Measurements from ENCODE around the gene FYN. TPM values are rescaled to one million over a fixed set of nuclear protein-coding genes. Genes with fewer than 3 reads are reported as not detected.

FYN gene
- total RNA-seq, 1 donor from 2014 or later: 165 TPM

DNA sequence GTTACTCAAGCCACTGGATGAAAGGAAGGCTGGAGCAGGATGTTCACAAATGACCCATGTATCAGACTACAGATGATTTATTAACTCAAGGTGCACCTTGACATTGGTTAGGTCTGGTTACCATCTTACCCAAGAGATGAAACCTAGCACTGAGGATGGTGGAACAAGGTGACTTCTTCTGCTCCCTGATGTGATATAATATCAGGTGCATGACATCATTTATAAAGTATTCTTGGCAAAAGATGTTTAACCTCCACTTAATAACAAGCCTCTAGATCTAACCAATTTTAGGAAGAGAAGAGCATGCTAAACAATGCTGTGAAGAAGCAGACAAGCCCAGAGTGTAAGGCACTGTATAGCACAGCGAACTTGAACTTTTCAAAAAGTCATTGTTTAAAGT, 100.9 kb downstream of the FYN start:
- DNase-seq (ENCODE audit: low read depth): no peak

DNA sequence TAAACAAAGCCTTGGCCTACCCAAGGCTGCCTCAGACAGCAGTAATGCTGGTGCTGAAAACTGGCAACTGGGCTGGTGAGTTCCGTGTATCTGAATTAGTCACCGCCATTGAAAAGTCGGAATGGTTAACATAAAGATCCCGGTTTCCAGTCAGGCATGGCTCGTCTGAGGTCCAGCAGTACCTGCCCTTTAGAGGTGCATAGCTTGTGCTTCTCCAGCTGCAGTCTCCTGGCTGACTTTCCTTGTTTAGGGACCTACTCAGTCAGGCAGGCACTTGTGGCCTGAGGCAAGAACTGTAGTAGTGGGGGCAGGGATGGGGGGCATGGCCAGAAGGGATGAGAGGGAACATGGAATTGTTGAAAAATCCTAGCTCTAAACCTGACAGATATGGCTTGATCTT, 101.6 kb downstream of the FYN start:
- no peak for DNase-seq (ENCODE audit: low read depth)

DNA sequence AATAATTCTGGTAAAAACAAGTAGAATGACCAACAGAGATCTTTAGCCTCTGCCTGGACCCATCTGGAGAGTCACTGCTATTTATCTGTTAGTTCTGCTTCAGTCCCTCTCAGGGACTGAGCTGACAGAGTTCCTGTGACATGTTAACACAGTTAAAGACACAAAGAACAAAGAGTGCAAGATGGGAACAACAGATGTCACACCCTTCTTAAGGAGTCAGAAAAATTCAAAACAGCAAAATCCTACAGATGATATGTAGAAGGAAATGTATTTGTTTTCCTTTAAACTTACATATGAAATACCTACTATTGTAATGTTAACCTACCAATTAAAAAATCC, 102.2 kb downstream of the FYN start:
- DNase-seq (ENCODE audit: low read depth): no peak

DNA sequence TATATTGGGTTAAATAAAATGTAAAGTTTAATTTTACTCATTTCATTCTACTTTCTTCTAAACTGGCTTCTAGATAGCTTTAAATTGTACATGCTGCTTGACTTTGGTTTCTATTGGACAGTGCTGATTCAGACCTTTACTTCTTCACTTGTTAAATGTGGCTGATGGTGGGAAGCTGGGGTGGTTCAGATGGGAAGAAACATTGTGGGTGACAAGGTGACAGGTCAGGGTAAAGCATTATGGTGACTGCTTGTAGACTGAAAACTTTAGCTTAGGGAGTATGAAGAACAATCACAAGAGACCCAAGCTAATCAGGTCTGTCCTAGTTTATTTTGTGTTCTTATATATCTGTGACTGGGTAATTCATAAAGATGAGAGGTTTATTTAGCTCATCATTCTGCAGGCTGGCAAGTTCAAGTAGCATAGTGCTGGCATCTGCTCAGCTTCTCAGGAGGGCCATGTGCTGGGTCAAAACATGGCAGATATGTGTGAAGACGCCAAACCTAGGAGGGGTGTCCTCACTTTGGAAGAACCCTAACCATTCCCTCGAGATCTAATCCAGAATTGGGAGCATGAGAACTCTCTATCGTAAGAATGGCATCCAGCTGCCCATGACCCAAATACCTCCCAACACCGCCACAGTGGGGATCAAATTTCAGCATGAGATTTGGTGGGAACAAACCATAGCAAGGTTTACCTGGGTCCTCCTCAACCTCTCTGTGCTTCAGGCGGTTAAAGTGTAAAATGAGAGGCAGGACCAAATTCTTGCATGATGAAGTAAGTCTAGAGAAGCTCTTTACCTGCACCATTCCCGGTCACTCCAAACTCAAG, 102.8 kb downstream of the FYN start:
- no peak for DNase-seq (ENCODE audit: low read depth)

DNA sequence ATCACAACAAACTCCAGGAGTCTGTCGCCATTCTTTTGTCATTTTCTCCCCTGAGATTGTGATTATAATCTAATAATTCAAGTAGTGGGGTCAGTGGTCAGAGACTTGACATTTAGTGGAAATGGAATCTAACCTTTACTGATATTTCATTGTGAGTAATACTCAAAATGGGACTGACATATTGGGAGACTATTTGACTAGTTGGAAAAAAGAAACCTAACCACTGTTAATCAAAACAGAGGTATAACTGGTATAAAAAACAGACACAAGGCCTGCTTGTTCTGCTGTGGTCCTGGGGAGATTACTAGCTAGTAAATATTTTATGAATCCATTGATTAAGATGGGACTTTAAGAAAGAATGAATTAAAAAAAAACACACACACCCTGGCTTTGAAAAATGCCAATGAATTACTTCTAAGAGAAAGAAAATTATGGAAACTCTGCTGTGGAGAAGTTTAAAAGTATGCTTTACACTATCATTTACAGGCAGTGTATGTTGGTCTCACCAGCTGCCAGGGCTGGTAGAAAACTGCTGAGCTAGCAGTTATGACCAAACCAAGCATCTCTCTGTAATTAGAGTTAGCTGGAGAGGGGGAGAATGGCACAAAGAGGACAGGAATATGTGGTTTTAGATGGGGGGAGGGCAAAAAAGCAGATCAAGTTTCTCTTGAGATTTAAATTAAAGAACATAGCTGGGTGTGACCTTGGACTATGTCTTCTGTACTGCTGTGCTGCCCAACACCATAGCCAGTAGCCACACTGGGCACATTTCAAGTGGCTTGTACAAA, 103.7 kb downstream of the FYN start:
- DNase-seq (ENCODE audit: low read depth): peak; percentile 51

DNA sequence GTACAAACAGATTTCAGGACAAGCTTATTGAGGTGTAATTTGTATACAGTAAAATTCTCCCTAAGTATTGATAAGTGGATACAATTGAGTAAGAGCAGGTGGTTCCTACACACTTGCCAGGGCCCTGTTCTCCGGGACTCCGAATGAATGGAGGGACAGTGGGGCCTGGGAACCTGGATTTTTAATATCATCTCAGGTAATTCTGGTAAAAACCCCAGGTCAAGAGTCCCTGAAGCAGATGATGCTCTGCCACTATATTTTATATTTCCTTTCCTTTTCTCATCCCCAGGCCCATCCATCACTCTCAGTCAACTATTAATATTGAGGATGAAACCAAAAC, 104.9 kb downstream of the FYN start:
- DNase-seq (ENCODE audit: low read depth): no peak

DNA sequence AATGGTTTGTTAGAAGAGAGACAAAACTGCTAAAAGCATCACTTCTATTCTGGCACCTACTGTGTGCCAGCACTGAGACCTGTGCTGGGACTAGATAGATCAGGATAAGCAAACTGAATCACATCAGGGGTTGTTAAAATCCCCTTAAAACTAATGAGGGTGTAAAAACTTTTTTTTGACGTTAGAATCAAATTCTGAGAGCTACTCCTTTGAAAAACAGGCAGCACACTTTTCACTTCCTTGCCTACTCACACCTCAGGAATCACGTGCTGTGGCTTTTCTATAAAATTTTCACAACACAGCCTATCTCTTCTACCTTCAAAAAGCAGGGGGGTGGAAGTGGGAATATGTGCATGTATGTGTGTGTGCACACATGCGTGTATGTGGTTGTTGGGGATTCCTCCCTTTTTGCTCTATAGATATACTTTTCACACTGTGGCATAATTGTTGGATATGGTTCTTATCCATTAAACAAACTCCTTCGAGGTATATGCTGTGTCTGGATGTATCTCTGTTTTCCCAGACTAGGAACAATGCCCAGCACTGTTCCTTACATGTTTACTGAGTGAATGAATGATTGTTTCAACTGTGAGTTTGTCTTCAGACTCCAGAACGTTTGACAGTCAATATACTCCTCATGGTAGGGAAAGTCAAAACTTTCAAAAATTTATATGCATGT, 105.4 kb downstream of the FYN start:
- no peak for DNase-seq (ENCODE audit: low read depth)

DNA sequence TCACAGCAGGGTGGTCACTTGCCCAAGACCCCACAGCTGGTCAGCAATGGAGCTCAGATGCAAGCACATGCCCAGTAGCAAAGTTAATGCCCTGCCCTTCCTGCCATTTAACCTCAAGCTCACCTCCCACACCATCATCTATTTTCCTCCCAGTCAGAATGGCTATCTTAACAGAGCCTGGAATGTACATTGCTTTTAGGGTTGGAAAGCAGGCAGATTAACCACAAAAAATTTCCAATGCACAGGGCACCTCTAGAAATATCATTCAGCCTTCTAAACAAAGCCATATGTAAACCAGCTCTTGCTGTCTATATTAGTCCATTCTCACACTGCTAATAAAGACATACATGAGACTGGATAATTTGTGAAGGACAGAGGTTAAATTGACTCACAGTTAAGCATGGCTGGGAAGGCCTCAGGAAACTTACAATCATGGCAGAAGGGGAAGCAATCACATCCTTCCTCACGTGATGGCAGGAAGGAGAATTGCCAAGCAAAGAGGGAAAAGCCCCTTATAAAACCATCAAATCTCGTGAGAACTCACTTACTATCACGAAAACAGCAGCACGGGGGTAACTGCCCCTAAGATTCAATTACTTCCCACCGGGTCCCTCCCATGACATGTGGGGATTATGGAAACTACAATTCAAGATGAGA, 106.9 kb downstream of the FYN start:
- DNase-seq (ENCODE audit: low read depth): no peak

DNA sequence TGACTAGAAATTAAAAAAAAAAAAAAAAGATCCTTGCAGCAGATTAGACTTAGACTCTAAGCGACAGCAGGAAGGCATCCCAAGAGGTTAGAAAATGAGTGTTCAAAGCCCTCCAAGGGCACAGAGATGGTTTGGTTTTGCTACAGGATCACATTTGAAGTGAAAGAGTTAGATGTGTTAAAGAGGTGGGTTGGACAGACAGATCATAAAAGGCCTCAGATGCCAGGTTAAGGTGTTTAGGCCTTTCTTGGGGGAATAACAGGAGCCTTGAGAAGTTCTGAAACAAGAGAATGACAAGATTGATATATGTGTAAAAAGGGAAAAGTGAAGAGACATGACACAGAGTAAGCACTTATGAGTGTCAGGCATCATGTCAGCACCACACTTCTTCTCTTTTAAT, 107.5 kb downstream of the FYN start:
- DNase-seq (ENCODE audit: low read depth): no peak

DNA sequence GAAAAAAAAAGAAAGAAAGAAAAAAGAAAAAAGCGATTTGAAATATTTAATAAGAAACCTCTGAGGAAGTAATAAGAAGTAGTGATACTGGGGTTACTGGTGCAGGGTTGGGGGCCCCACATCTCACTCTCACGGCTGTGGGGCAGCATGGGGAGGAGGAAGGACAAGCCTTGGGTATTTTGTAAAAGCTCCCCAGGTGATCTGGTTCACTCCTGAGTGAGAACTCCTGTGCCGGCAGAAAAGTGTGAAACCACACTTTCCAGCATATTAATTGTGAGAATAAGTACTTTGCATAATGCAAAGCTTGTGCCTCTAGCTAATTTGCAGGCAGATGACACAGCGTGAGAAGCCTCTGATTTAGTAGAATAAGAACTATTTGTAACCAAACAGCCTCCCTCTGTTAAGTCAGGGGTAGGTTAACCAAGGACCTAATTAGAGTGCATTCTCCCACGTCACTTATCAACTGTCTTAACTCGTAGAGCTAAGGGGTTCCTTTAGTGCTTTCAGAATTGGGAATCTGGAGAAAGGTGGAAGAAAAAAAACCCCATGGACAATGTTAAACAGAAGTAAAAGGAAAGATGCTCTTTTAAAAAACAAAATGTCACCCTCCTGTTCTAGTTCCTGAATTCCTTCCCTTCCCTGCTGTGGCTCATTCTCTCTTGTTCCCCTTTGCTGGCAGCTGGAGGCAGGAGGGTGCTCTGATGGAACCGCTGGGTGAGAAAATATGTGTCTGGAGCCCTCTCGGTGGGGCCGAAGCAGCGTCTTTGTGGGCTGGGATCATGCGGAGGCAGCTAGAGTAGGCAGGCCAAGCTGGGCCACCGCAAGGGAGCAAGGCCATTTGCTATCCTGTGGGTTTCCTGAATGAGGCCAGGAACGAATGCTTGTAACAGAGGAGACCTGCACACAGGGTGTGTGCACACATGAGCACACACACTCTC, 108.7 kb downstream of the FYN start:
- DNase-seq (ENCODE audit: low read depth): no peak

DNA sequence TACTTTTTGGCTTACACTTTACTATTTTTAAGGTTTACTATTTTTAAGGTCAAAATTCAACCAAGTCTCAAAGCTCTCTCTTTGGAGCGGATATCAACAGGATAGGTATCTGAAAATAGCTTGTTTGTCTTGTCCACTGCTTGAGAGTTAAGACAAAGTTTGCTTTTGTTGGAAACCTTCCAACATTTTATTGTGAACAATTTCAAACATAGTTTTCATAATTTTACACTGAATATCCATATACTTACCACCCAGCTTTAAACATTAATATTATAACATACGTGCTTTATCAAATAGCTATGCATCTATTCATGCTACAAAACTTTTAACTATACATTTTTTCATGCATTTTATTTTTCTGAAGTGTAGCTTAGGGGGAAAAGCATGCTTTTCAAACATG, 109.9 kb downstream of the FYN start:
- DNase-seq (ENCODE audit: low read depth): no peak

DNA sequence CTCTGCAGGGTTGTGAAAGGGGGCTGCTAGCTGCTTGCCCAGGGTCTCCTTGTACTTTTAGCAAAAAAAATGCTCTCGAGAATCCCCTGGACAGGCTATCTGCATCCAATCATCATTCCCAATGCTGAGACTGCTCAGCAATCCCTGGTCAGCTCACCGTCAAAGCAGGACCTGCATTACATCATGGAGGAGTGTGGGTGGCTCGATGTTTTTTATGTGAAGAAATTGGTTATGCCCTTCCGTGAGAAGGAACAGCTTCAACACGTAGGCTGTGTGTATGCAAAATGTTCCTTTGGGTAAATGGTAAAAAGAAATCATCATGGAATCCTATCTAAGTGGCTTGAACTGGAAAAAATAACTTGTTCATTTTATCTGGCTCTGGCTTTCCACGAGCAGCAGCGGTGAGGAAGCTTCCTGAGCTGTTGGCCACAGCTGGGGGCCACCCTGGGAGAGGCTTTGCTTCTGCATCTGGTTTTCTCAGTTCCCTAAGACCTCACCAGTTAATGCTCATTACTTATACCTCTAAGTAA, 111.4 kb downstream of the FYN start:
- DNase-seq (ENCODE audit: low read depth): no peak

DNA sequence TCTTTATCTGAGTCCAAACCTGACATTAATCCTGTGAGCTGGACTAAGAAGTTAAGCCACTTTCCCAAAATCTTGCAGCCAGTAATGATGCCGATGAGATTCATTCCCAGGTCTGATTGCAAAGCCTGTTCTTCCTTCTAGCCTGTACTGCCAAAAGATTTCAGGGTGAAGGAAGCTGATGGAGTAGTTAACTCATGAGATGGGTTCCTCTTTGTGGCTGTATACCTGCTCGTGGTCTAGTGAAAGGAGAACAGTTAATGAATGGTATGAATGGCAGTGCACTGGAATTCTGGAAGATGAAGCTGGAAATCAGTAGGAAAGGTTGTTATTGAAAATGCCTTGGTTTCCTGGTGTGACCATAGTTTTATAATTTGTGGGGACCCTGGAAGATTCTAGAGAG, 112.0 kb downstream of the FYN start:
- DNase-seq (ENCODE audit: low read depth): no peak

DNA sequence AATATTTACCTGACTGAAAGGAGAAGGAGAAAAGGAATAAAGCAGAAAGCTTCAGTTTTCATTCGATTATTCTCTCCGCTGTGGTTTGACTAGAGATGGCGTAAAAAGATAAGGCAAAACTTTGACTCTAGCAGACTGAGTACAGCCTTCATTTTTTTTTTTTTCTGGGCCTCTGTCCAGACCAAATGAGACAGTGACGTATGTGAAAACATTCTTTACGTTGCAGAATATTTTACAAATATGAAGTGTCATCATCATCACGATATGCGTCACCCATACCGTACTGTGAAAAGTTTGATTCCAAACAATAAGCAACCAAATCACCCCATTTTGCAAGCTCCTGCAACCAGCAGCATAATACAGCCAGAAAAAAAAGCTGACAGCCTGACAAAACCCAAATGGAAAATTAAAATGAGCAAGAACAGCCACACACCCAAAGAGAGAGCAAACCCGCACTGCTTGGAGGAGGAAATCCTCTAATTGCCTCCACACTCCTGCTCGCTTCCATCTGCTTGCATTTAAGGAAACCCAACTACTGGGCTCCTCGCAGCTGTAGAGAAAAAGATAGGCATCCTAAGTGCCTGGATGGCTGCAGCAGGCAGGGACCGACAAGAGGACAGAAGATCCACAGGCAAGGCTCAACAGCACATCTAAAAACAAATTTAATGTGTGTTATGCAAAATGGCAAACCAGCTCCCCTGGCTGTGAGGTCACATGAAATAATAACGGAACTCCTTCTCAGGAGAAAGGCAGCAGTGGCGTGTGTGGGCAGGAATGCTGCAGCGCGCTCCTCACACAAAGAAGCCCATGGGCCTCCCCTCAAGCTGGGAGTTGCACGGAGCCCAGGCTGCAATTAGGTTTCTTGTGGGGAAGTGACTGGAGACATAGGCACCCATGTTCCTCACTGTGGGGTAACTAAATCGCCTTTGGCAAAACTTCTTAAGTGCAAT, 113.1 kb downstream of the FYN start:
- no peak for DNase-seq (ENCODE audit: low read depth)

DNA sequence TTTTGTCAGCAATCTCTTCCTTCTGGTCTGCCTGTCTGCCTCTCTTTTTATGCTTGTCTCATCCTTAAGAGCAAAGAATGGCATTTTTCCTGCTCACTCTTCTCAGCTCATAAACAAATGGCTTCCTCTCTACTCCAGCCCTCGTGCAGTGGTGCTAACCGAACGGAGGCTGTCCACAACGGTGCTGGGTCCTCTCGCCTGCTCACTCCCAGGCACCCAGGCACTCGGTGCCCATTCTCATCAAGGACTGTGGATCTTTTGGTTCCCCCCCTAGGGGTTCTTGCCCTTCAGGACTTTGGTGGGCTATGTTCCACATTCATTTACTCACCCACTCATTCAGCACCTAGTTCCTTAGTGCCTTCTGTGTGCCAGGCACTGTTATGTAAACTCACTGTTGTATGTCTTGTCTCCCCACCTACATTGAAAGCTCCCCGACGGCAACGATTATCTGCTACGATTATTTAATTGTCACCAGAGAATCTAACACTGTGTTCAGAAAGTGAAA, 113.9 kb downstream of the FYN start:
- no peak for DNase-seq (ENCODE audit: low read depth)

DNA sequence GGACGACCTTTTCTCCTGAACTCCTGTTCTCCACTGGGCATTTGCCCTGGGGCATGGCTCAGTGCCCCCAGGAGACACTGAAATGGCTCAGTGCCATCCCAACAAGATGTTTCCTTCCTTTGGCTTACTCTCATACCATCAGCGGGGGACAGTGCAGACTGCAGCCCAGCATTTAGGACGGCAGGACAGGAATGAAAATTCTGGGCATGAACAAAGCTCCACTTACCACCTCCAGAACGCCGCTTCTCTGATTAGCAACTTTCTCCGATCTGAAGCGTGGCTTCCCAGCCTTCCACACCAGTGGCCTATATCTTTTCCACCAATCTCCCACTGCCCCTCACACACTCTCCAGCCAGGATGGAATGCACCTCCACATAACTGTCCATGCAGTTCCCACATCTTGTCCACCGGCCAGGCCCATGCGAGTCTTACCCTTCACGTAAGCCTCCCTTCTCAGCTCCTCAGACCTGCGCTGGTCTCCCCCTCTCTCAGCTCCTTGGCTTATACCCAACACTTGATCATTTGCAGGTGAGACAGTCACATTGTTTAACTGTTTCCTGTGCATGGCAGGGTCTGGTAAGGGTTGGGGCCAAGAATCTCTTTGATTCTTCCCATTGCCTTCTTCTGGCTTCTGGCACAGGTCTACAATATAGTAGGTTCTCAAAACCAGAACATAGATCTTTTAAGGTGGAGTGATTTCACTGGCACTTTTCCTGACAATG, 114.5 kb downstream of the FYN start:
- DNase-seq (ENCODE audit: low read depth): no peak

DNA sequence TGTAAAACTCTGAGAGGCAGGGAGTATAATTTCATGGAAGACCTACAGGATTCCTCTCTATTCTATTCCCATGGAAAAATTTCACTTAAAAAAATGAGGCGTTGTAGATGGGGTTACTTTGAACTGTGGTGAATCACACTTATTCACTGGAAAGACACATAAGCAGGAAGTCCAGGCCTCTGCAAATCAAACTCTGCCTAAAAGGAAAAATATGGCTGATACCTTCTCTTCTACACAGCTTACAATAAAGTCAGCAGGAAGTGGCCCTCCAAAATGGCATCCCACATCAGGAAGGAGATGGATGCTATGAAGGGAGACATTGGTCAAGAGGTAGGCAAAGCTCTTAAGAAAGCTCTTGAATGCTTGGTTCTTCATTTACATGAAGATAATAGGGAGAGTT, 115.9 kb downstream of the FYN start:
- DNase-seq (ENCODE audit: low read depth): no peak

DNA sequence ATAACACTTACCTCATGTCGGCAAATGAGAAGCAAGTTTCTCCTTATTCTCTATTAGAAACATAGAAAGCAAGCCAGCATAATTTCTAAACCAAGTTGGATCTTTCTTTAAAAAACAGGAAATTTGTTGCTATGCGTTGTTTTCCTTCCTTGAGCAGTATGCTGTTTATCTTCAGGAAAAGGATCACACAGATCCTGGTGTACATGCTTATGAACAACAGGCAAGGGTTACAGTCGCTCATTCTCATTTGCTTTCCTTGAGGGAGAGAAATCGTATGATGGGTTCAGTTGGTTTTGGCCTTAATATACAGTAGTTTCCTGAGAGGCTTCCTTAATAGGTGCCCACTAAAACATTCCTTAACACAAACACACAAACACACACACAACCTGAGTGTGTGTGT, 118.8 kb downstream of the FYN start:
- no peak for DNase-seq (ENCODE audit: low read depth)

All from myocyte (in vitro differentiated cells).